IMR-90 (cell line): ENCODE data around the gene CD300LG. TPM values are rescaled to one million over a fixed set of nuclear protein-coding genes. Genes with fewer than 3 reads are reported as not detected.

Experiments
- ATAC-seq: fragments of 200-7000 bp; cut with Tn5 transposase; 2 replicates; pipeline ENCODE4 v1.9.1; 2020; ENCODE audit warnings: low read depth, mild to moderate bottlenecking, moderate library complexity
- BruUV-seq: library from RNA; stranded (reverse); fragments of 400-500 nt; replicated peaks from 2 replicates; lab custom pipeline; 2021; lab: Mats Ljungman, UMichigan
- CTCF ChIA-PET: fragments of 300-600 bp; formaldehyde crosslinking; extraction: SDS; loops from one replicate; lab custom pipeline; 2021; ENCODE audit warnings: antibody characterized with exemption; lab: Yijun Ruan, JAX
- POLR2A ChIA-PET: fragments of 300-600 bp; sonication (Branson Sonifier 250); formaldehyde crosslinking; loops from one replicate; lab custom pipeline; 2022; ENCODE audit warnings: antibody characterized with exemption; ENCODE audit not compliant: unreplicated experiment; lab: Charles Lee
- DNase-seq: peaks from one replicate; pipeline ENCODE4 v3.0.0; 2013
- H2AFZ ChIP-seq: replicated peaks from 2 replicates; pipeline ENCODE3; 2013; ENCODE audit warnings: low read length, mild to moderate bottlenecking; ENCODE audit not compliant: poor library complexity
- H2AK5ac ChIP-seq: 2 replicates; pipeline ENCODE4 v1.6.1; 2013; ENCODE audit warnings: low read depth, low read length, inconsistent platforms
- H2AK9ac ChIP-seq: replicated peaks from 2 replicates; pipeline ENCODE3; 2013; ENCODE audit warnings: mild to moderate bottlenecking, low read depth, low read length, moderate library complexity; ENCODE audit not compliant: poor library complexity
- H2BK120ac ChIP-seq: 2 replicates; pipeline ENCODE4 v1.6.1; 2013; ENCODE audit warnings: low read depth, low read length, inconsistent platforms
- H2BK15ac ChIP-seq: 3 replicates; pipeline ENCODE4 v1.6.1; 2013; ENCODE audit warnings: low read depth, low read length, inconsistent platforms
- H2BK20ac ChIP-seq: 2 replicates; pipeline ENCODE4 v1.6.1; 2013; ENCODE audit warnings: low read depth, mild to moderate bottlenecking, inconsistent platforms, low read length, moderate library complexity
- H2BK5ac ChIP-seq: 2 replicates; pipeline ENCODE4 v1.6.1; 2013; ENCODE audit warnings: mild to moderate bottlenecking, low read depth, low read length, inconsistent platforms; ENCODE audit not compliant: poor library complexity, severe bottlenecking
- H3K14ac ChIP-seq: replicated peaks from 2 replicates; pipeline ENCODE4 v1.6.1; 2013; ENCODE audit warnings: low read depth, low read length, inconsistent platforms
- H3K18ac ChIP-seq: 2 replicates; pipeline ENCODE4 v1.6.1; 2013; ENCODE audit warnings: low read depth, low read length, control low read depth
- H3K23ac ChIP-seq: 2 replicates; pipeline ENCODE4 v1.6.1; 2013; ENCODE audit warnings: low read depth, low read length, inconsistent platforms
- H3K27ac ChIP-seq: 2 replicates; pipeline ENCODE4 v1.5.1; 2013; ENCODE audit warnings: mild to moderate bottlenecking, control low read depth, low read length; ENCODE audit not compliant: insufficient read depth
- H3K27me3 ChIP-seq: 2 replicates; pipeline ENCODE4 v1.6.1; 2013; ENCODE audit warnings: low read length; ENCODE audit not compliant: control insufficient read depth, insufficient read depth
- H3K36me3 ChIP-seq: 2 replicates; pipeline ENCODE4 v1.6.1; 2013; ENCODE audit warnings: low read length, mixed read lengths; ENCODE audit not compliant: control insufficient read depth, insufficient read depth
- H3K4ac ChIP-seq: 2 replicates; pipeline ENCODE4 v1.6.1; 2013; ENCODE audit warnings: low read depth, low read length, inconsistent platforms
- H3K4me1 ChIP-seq: 2 replicates; pipeline ENCODE4 v1.6.1; 2013; ENCODE audit warnings: low read length, mixed read lengths; ENCODE audit not compliant: control insufficient read depth, insufficient read depth
- H3K4me2 ChIP-seq: 2 replicates; pipeline ENCODE4 v1.6.1; 2013; ENCODE audit warnings: low read depth, mild to moderate bottlenecking, control low read depth, low read length, moderate library complexity
- H3K4me3 ChIP-seq: 2 replicates; pipeline ENCODE4 v1.5.1; 2013; ENCODE audit warnings: low read depth, mild to moderate bottlenecking, control low read depth, low read length, moderate library complexity; ENCODE audit not compliant: insufficient read depth
- H3K56ac ChIP-seq: 2 replicates; pipeline ENCODE4 v1.6.1; 2013; ENCODE audit warnings: low read length, inconsistent platforms; ENCODE audit not compliant: insufficient read depth; ENCODE audit errors: extremely low read depth
- H3K79me1 ChIP-seq, 2 experiments: 2 replicates each; pipeline ENCODE4 v1.6.1; 2013; ENCODE audit warnings: low read length in 2 of 2, inconsistent platforms in 1 of 2, low read depth in 1 of 2
- H3K9ac ChIP-seq: 2 replicates; pipeline ENCODE4 v1.6.1; 2013; ENCODE audit warnings: low read depth, low read length, control low read depth
- H3K9me1 ChIP-seq: 2 replicates; pipeline ENCODE4 v1.6.1; 2013; ENCODE audit warnings: low read length, inconsistent platforms; ENCODE audit not compliant: insufficient read depth
- H3K9me3 ChIP-seq: 2 replicates; pipeline ENCODE4 v1.6.1; 2013; ENCODE audit warnings: low read length; ENCODE audit not compliant: control insufficient read depth, insufficient read depth
- H4K20me1 ChIP-seq: 2 replicates; pipeline ENCODE4 v1.6.1; 2013; ENCODE audit warnings: low read length, inconsistent platforms; ENCODE audit not compliant: insufficient read depth
- H4K5ac ChIP-seq: 2 replicates; pipeline ENCODE4 v1.6.1; 2013; ENCODE audit warnings: mild to moderate bottlenecking, low read depth, low read length, control low read depth
- H4K8ac ChIP-seq, 2 experiments: 2 replicates each; pipeline ENCODE4 v1.6.1; 2013; ENCODE audit warnings: low read depth in 2 of 2, low read length in 2 of 2, control low read depth in 1 of 2, inconsistent platforms in 1 of 2
- H4K91ac ChIP-seq: 2 replicates; pipeline ENCODE4 v1.6.1; 2013; ENCODE audit warnings: low read depth, low read length, inconsistent platforms; ENCODE audit not compliant: insufficient read depth
- BHLHE40 ChIP-seq: fragments of 150-350 bp; IDR thresholded peaks from 2 replicates; pipeline ENCODE4 v1.6.1; 2016; ENCODE audit warnings: mild to moderate bottlenecking, low read depth, low read length
- CEBPB ChIP-seq: IDR thresholded peaks from 2 replicates; pipeline ENCODE4 v1.6.1; 2012; ENCODE audit warnings: low read depth, low read length, improper control_type of control experiment
- CHD1 ChIP-seq: IDR thresholded peaks from 2 replicates; pipeline ENCODE4 v1.6.1; 2012; ENCODE audit warnings: low read depth, low read length, improper control_type of control experiment
- CTCF ChIP-seq: conservative IDR thresholded peaks from 2 replicates; pipeline ENCODE4 v1.5.1; 2012; ENCODE audit warnings: mild to moderate bottlenecking, low read depth, low read length, improper control_type of control experiment
- FOS ChIP-seq: fragments of 150-350 bp; IDR thresholded peaks from 2 replicates; pipeline ENCODE4 v1.6.1; 2016; ENCODE audit warnings: low read depth, low read length
- MAFK ChIP-seq: IDR thresholded peaks from 2 replicates; pipeline ENCODE4 v1.6.1; 2012; ENCODE audit warnings: low read depth, low read length, improper control_type of control experiment
- MAZ ChIP-seq: IDR thresholded peaks from 2 replicates; pipeline ENCODE4 v1.6.1; 2012; ENCODE audit warnings: low read depth, mild to moderate bottlenecking, low read length, improper control_type of control experiment, moderate library complexity, borderline replicate concordance
- MXI1 ChIP-seq: IDR thresholded peaks from 2 replicates; pipeline ENCODE4 v1.6.1; 2012; ENCODE audit warnings: low read depth, mild to moderate bottlenecking, low read length, moderate library complexity, borderline replicate concordance
- NFE2L2 ChIP-seq: fragments of 150-350 bp; IDR thresholded peaks from 2 replicates; pipeline ENCODE4 v1.6.1; 2016; ENCODE audit warnings: low read depth, mild to moderate bottlenecking, low read length
- POLR2A ChIP-seq: IDR thresholded peaks from 2 replicates; pipeline ENCODE4 v1.6.1; 2012; ENCODE audit warnings: mild to moderate bottlenecking, low read depth, low read length
- RAD21 ChIP-seq: IDR thresholded peaks from 2 replicates; pipeline ENCODE4 v1.6.1; 2012; ENCODE audit warnings: low read length, improper control_type of control experiment
- RCOR1 ChIP-seq: IDR thresholded peaks from 2 replicates; pipeline ENCODE4 v1.6.1; 2012; ENCODE audit warnings: mild to moderate bottlenecking, low read length, improper control_type of control experiment; ENCODE audit not compliant: insufficient replicate concordance
- RFX5 ChIP-seq: IDR thresholded peaks from 2 replicates; pipeline ENCODE4 v1.8.0; 2012; ENCODE audit warnings: low read depth, mild to moderate bottlenecking, low read length, moderate library complexity
- SMC3 ChIP-seq: fragments of 150-350 bp; IDR thresholded peaks from 2 replicates; pipeline ENCODE4 v1.6.1; 2016; ENCODE audit warnings: low read depth, mild to moderate bottlenecking, antibody characterized with exemption, low read length, moderate library complexity
- USF2 ChIP-seq: fragments of 150-350 bp; IDR thresholded peaks from 2 replicates; pipeline ENCODE4 v1.6.1; 2017; ENCODE audit warnings: mild to moderate bottlenecking, antibody characterized with exemption, low read length, low read depth
- WGBS, 2 experiments: methylation state at CpG; one replicate each; pipeline versions ENCODE4 v1.1.5 to v1.1.7; 2013; ENCODE audit warnings: missing lambda C conversion rate in 2 of 2; ENCODE audit not compliant: insufficient read length in 1 of 2; ENCODE audit errors: extremely low coverage in 2 of 2; 5-methylcytosine and 5-hydroxymethylcytosine counted together
- dilution Hi-C: fragments of 300-500 bp; cut with HindIII; formaldehyde crosslinking; loops from one replicate; pipeline ENCODE4 v1.14.3; 2018; ENCODE audit warnings: low sequenced_read_pairs; ENCODE audit not compliant: unreplicated experiment
- in situ Hi-C: fragments of 300-500 bp; cut with MboI; formaldehyde crosslinking; loops from 3 replicates; pipeline ENCODE4 v1.14.3; 2019; ENCODE audit warnings: low sequenced_read_pairs, inconsistent platforms, mixed read lengths
- intact Hi-C: fragments of 100-400 bp; cut with micrococcal nuclease; formaldehyde crosslinking; loops from 2 replicates; pipeline ENCODE4 v1.10.0; 2022
- polyA plus RNA-seq, 3 experiments: library from polyadenylated mRNA; depleted of rRNA; stranded (reverse); fragments of >200 nt; gene quantifications; 2 replicates each; pipeline ENCODE4 v1.2.3, GENCODE V29; 2012; ENCODE audit warnings: low replicate concordance in 1 of 3
- total RNA-seq: library from RNA; depleted of rRNA; stranded (reverse); fragments of >200 nt; gene quantifications from 2 replicates; pipeline ENCODE4 v1.2.3, GENCODE V29; 2012
- TF ChIP-seq, protein P1 (sequence below): fragments of 150-350 bp; IDR thresholded peaks from 2 replicates; pipeline ENCODE4 v1.6.1; 2016; ENCODE audit warnings: low read depth, mild to moderate bottlenecking, low read length, moderate library complexity, borderline replicate concordance

Gene CD300LG
- total and polyA plus RNA-seq, 2 of the 4 experiments (the other 2 are of a cell fraction) = not detected

DNA sequence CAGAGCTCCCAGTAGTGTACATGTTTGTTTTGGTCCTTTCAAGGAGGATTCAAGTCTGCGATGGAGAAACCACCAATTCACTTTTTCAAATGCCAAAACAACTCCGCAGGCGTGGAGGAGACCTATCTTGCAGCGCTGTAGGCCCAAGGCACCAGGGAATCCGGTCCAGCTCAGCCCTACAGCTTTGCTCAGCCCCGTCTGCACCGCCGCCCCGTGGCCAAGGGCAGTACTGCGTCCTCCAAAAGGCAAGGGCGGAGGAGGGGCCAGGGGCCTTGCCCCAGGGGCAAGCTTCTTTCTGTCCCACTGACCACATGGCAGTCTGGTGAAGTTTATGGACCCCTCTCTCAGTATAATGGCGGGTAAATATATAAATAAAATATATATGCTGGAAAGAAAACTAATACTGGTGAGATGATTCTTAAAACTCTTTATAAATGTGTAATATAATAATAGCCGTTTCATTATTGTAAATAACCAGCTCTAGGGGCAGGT, 709 bp upstream of the CD300LG start:
- Histone ChIP-seq H2BK120ac (no peak overlapping the region), H2BK15ac (no peak overlapping the region), H2BK5ac (no peak overlapping the region), H4K91ac (no peak overlapping the region), H2AK9ac (no peak overlapping the region), H3K79me1 (no peaks in the 10 kb centered on the region), H3K9ac (no peak overlapping the region), H3K18ac (no peak overlapping the region), H3K9me1 (no peaks in the 10 kb centered on the region), H3K23ac (no peak overlapping the region), H4K8ac (no peak overlapping the region), H2BK20ac (no peak overlapping the region), H3K27ac (no peak overlapping the region), H3K27me3 (peaks cover 26% of the 10 kb centered on the region), H3K36me3 (no peaks in the 10 kb centered on the region), H2AK5ac (no peak overlapping the region), H3K14ac (no peak overlapping the region), H4K20me1 (no peaks in the 10 kb centered on the region), H2AFZ (peak overlapping the region; percentile 15), H3K4me2 (no peak overlapping the region), H3K4me1 (no peaks in the 10 kb centered on the region), H4K5ac (no peak overlapping the region), H3K56ac (no peak overlapping the region), H3K4ac (no peak overlapping the region), H3K4me3 (no peak overlapping the region), H3K9me3 (no peaks in the 10 kb centered on the region)
- peak; percentile 82 for TF ChIP-seq RAD21
- TF ChIP-seq POLR2A = no peak
- TF ChIP-seq CEBPB = no peak
- no peak for TF ChIP-seq FOS
- peak; percentile 84 for TF ChIP-seq SMC3
- no peak for TF ChIP-seq RFX5
- no peak for TF ChIP-seq CHD1
- TF ChIP-seq CTCF = peak; percentile 93
- no peak for TF ChIP-seq BHLHE40
- TF ChIP-seq NFE2L2 = no peak
- no peak for TF ChIP-seq MXI1
- peak; percentile 48; the same call in 1 of the 2 replicates for TF ChIP-seq MAZ
- TF ChIP-seq, protein P1, sequence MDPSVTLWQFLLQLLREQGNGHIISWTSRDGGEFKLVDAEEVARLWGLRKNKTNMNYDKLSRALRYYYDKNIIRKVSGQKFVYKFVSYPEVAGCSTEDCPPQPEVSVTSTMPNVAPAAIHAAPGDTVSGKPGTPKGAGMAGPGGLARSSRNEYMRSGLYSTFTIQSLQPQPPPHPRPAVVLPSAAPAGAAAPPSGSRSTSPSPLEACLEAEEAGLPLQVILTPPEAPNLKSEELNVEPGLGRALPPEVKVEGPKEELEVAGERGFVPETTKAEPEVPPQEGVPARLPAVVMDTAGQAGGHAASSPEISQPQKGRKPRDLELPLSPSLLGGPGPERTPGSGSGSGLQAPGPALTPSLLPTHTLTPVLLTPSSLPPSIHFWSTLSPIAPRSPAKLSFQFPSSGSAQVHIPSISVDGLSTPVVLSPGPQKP = no peak
- no peak for TF ChIP-seq MAFK
- no peak for TF ChIP-seq RCOR1
- TF ChIP-seq USF2 = no peak
- DNase-seq = peak; percentile 58
- 25% methylated on average over 2 of the region's 13 CpGs; no CpG with 5 or more reads in 1 of the 2 experiments for WGBS, 2 experiments
- in situ Hi-C loops (no loop called here), intact Hi-C loops (loop anchor here (1.0 to 5.0 kb wide), 3 partner anchors 64 to 152 kb away; partner anchors contain the start of gene CFAP97D1), dilution Hi-C loops (no loop called here)
- no TSS peak for BruUV-seq
- POLR2A ChIA-PET = no interaction called here
- ATAC-seq = peak; percentile 100
- CTCF ChIA-PET = interaction anchor here (0.6 to 1.5 kb wide), 12 partner anchors 10 to 362 kb away, joined by 3 to 21 read pairs (median 3); partner anchors contain the start of genes DHX8 and DUSP3
